K562 (cell line): ENCODE measurements around the gene KLRF1.

ENCODE experiments used
- ARID2 ChIP-seq: fragments of 450-650 bp; IDR thresholded peaks from 2 replicates; pipeline ENCODE4 v1.6.1; 2017; ENCODE audit warnings: antibody characterized with exemption, mild to moderate bottlenecking
- ATF7 ChIP-seq: fragments of 450-650 bp; IDR thresholded peaks from 2 replicates; pipeline ENCODE4 v1.7.1; 2014; ENCODE audit warnings: mild to moderate bottlenecking, moderate library complexity
- ETV1 ChIP-seq: fragments of 450-650 bp; conservative IDR thresholded peaks from 2 replicates; pipeline ENCODE4 v1.6.1; 2016; ENCODE audit warnings: missing genetic modification characterization, control low read depth, low read depth, missing compliant biosample characterization
- FIP1L1 ChIP-seq: fragments of 200-400 bp; formaldehyde crosslinking; IDR thresholded peaks from 2 replicates; pipeline ENCODE4 v1.6.1; 2018; ENCODE audit warnings: mild to moderate bottlenecking, low read depth, low read length; ENCODE audit not compliant: poor library complexity, severe bottlenecking
- GABPB1 ChIP-seq: sonication (generic); formaldehyde crosslinking; IDR thresholded peaks from 2 replicates; pipeline ENCODE4 v1.8.0; 2022; ENCODE audit warnings: mild to moderate bottlenecking, missing genetic modification reagents
- KLF16 ChIP-seq: IDR thresholded peaks from 2 replicates; pipeline ENCODE4 v1.6.1; 2016; ENCODE audit warnings: antibody characterized with exemption
- POLR2AphosphoS5 ChIP-seq: IDR thresholded peaks from 2 replicates; pipeline ENCODE4 v1.6.1; 2011; ENCODE audit warnings: mild to moderate bottlenecking, low read depth, low read length, moderate library complexity; ENCODE audit not compliant: control insufficient read depth, insufficient read depth
- SMARCB1 ChIP-seq: IDR thresholded peaks from 2 replicates; pipeline ENCODE4 v1.6.1; 2011; ENCODE audit warnings: improper control_type of control experiment, low read depth; ENCODE audit not compliant: insufficient read length
- YY1 ChIP-seq, 3 experiments: IDR thresholded peaks; 2 replicates each; pipeline ENCODE4 v1.6.1; 2011; ENCODE audit warnings: low read length in 2 of 3, mild to moderate bottlenecking in 2 of 3, moderate library complexity in 2 of 3, borderline replicate concordance in 1 of 3, control low read depth in 1 of 3, low read depth in 1 of 3; ENCODE audit not compliant: insufficient read depth in 3 of 3, insufficient replicate concordance in 2 of 3, control insufficient read depth in 1 of 3, insufficient read length in 1 of 3; ENCODE audit errors: extremely low read depth in 1 of 3
- ZNF224 ChIP-seq: sonication (generic); formaldehyde crosslinking; IDR thresholded peaks from 2 replicates; pipeline ENCODE4 v1.8.0; 2022; ENCODE audit warnings: mild to moderate bottlenecking, missing genetic modification reagents
- TF ChIP-seq, protein P1 (sequence below): sonication (generic); formaldehyde crosslinking; IDR thresholded peaks from 2 replicates; pipeline ENCODE4 v1.8.1; 2022; ENCODE audit warnings: missing genetic modification reagents
- TF ChIP-seq, protein P2 (sequence below): sonication (generic); formaldehyde crosslinking; IDR thresholded peaks from 2 replicates; pipeline ENCODE4 v1.8.0; 2022; ENCODE audit warnings: mild to moderate bottlenecking, low read depth, missing genetic modification reagents
- TF ChIP-seq, protein P3 (sequence below), 3 experiments: fragments of 200-800 bp in 1 of 3; fragments of 250-450 bp in 1 of 3; fragments of 450-650 bp in 1 of 3; sonication (Bioruptor Pico) in 1 of 3; sonication (Bioruptor generic) in 1 of 3; formaldehyde crosslinking in 1 of 3; IDR thresholded peaks; 2 replicates each; pipeline versions ENCODE4 v1.6.1 to v1.8.0; 2016 to 2022; ENCODE audit warnings: mild to moderate bottlenecking in 2 of 3, missing genetic modification characterization in 2 of 3, missing compliant biosample characterization in 1 of 3, moderate library complexity in 1 of 3

DNA sequence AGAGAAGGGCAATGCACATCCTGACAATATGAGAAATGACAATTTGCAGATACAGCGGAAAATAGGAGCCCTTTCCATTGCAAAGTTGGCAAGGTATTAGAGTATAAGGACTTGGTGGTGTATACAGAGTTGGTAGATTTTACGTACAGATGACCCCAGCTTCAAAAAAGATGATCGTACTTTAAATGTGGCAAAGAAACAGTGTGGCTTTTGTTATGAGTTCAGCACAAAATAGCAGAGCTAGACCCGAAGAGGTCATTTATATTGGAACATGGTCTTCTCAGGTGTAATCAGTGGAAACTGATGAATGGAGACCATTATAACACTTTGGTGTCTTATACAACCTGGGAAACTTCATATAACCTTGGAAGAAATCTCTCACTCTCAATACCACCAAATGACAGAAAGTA lies 39.6 kb downstream of the KLRF1 start:
- TF ChIP-seq ETV1 (tag) (no peak), ATF7 (no peak), SMARCB1 (no peak), FIP1L1 (no peak), GABPB1 (CRISPR knock-in tag) (no peak), KLF16 (no peak), ARID2 (no peak), YY1 (IDR thresholded peaks at IDR 0.05; ENCODE audit: borderline replicate concordance in 1 of 3, control insufficient read depth in 1 of 3, extremely low read depth in 1 of 3, insufficient read depth in 3 of 3, insufficient read length in 1 of 3, insufficient replicate concordance in 2 of 3, low read depth in 1 of 3, low read length in 2 of 3) (no peak), ZNF224 (CRISPR knock-in tag) (no peak), POLR2AphosphoS5 (no peak)
- TF ChIP-seq, protein P1, sequence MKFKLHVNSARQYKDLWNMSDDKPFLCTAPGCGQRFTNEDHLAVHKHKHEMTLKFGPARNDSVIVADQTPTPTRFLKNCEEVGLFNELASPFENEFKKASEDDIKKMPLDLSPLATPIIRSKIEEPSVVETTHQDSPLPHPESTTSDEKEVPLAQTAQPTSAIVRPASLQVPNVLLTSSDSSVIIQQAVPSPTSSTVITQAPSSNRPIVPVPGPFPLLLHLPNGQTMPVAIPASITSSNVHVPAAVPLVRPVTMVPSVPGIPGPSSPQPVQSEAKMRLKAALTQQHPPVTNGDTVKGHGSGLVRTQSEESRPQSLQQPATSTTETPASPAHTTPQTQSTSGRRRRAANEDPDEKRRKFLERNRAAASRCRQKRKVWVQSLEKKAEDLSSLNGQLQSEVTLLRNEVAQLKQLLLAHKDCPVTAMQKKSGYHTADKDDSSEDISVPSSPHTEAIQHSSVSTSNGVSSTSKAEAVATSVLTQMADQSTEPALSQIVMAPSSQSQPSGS (CRISPR knock-in tag): no peak
- TF ChIP-seq, protein P2, sequence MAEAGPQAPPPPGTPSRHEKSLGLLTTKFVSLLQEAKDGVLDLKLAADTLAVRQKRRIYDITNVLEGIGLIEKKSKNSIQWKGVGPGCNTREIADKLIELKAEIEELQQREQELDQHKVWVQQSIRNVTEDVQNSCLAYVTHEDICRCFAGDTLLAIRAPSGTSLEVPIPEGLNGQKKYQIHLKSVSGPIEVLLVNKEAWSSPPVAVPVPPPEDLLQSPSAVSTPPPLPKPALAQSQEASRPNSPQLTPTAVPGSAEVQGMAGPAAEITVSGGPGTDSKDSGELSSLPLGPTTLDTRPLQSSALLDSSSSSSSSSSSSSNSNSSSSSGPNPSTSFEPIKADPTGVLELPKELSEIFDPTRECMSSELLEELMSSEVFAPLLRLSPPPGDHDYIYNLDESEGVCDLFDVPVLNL (CRISPR knock-in tag): no peak
- TF ChIP-seq, protein P3, sequence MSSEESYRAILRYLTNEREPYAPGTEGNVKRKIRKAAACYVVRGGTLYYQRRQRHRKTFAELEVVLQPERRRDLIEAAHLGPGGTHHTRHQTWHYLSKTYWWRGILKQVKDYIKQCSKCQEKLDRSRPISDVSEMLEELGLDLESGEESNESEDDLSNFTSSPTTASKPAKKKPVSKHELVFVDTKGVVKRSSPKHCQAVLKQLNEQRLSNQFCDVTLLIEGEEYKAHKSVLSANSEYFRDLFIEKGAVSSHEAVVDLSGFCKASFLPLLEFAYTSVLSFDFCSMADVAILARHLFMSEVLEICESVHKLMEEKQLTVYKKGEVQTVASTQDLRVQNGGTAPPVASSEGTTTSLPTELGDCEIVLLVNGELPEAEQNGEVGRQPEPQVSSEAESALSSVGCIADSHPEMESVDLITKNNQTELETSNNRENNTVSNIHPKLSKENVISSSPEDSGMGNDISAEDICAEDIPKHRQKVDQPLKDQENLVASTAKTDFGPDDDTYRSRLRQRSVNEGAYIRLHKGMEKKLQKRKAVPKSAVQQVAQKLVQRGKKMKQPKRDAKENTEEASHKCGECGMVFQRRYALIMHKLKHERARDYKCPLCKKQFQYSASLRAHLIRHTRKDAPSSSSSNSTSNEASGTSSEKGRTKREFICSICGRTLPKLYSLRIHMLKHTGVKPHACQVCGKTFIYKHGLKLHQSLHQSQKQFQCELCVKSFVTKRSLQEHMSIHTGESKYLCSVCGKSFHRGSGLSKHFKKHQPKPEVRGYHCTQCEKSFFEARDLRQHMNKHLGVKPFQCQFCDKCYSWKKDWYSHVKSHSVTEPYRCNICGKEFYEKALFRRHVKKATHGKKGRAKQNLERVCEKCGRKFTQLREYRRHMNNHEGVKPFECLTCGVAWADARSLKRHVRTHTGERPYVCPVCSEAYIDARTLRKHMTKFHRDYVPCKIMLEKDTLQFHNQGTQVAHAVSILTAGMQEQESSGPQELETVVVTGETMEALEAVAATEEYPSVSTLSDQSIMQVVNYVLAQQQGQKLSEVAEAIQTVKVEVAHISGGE (CRISPR knock-in tag; IDR thresholded peaks at IDR 0.05): no peak
